ENCODE data around the gene PDE4A.
A peak's percentile ranks its signal among the peaks of the same experiment; 100 is the strongest.

PDE4A gene

DNA sequence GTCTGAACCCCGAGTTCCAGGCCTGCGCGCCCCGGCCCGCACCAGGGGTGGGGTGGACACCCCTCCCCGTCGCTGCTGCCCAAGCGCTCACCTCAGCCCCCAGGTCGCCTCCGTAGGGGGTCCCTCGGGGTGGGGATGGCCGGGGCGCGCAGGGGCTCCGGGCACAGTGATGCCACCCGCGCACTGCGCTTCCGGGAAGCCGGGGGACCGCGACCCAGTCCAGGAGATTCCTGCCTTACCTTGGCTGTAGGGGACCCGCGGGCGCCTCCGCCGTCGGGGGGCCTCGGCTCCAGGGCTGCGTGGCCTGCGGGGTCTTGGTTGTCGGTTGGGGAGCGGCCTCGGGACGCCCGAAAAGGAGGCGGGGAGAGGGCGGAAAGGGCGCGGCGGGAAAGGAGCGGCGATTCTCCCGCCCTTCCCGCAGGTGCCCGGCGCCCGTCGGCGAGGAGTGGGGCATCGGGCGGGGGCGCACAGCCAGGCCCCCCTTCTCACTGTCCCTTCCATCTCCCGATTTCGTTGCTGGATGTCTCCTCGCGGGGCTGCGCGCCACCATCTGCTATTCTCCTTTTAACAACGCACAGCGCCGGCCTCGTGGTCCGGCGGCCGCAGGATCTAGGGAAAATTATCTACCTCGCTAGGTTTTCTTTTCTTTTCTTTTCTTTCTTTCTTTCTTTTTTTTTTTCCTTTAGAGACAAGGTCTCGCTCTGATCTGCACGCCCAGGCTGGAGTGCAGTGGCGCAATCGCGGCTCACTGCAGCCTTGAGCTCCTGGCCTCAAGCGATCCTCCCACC, 82.9 kb downstream of the PDE4A start, which contains the start of gene KEAP1:
Gene KEAP1, minus strand, starts transcription at position 355 of the 788 bp plus-strand sequence. CDS start 3,323 bp downstream, outside the sequence.
- H3K4me3 ChIP-seq (ENCODE audit: low read depth, low read length), result peak within 1 kb of the TSS; percentile 87
- DNase-seq (ENCODE audit: low read depth), result peak; percentile 35
- TF ChIP-seq, protein P1, sequence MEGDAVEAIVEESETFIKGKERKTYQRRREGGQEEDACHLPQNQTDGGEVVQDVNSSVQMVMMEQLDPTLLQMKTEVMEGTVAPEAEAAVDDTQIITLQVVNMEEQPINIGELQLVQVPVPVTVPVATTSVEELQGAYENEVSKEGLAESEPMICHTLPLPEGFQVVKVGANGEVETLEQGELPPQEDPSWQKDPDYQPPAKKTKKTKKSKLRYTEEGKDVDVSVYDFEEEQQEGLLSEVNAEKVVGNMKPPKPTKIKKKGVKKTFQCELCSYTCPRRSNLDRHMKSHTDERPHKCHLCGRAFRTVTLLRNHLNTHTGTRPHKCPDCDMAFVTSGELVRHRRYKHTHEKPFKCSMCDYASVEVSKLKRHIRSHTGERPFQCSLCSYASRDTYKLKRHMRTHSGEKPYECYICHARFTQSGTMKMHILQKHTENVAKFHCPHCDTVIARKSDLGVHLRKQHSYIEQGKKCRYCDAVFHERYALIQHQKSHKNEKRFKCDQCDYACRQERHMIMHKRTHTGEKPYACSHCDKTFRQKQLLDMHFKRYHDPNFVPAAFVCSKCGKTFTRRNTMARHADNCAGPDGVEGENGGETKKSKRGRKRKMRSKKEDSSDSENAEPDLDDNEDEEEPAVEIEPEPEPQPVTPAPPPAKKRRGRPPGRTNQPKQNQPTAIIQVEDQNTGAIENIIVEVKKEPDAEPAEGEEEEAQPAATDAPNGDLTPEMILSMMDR (conservative IDR thresholded peaks at IDR 0.05; ENCODE audit: low read depth, low read length), result peak; percentile 6

GRCh38 chr19:10505583-10506229, 85.4 kb downstream of the PDE4A start:
- no peak overlapping the region for H3K4me3 ChIP-seq (ENCODE audit: low read depth, low read length)
- TF ChIP-seq, protein P1 (conservative IDR thresholded peaks at IDR 0.05; ENCODE audit: low read depth, low read length), result peak; percentile 85

DNA sequence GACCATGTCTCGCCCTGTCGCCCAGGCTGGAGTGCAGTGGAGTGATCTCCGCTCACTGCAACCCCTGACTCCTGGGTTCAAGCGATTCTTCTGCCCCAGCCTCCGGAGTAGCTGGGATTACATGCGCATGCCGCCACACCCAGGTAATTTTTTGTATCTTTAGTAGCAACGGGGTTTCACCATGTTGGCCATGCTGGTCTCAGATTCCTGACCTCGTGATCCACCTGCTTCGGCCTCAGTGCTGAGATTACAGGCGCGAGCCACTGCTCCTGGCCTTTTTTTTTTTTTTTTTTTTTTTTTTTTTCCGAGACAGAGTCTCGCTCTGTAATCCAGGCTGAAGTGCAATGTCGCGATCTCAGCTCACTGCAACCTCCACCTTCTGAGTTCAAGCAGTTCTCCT, 87.7 kb downstream of the PDE4A start:
- H3K4me3 ChIP-seq (ENCODE audit: low read depth, low read length), result no peak overlapping the region
- DNase-seq (ENCODE audit: low read depth), result no peak
- TF ChIP-seq, protein P1 (conservative IDR thresholded peaks at IDR 0.05; ENCODE audit: low read depth, low read length), result no peak

More at GRCh38 chr19:10505583-10506229, 85.4 kb downstream of the PDE4A start:
- DNase-seq (ENCODE audit: low read depth), result peak; percentile 75

GRCh38 chr19:10508707-10509106, 88.4 kb downstream of the PDE4A start:
- H3K4me3 ChIP-seq (ENCODE audit: low read depth, low read length), result no peak overlapping the region
- TF ChIP-seq, protein P1 (conservative IDR thresholded peaks at IDR 0.05; ENCODE audit: low read depth, low read length), result no peak
- no peak for DNase-seq (ENCODE audit: low read depth)

- TF ChIP-seq, protein P1 (conservative IDR thresholded peaks at IDR 0.05; ENCODE audit: low read depth, low read length), result peak; percentile 80
- peak; percentile 19 for DNase-seq (ENCODE audit: low read depth)
- H3K4me3 ChIP-seq (ENCODE audit: low read depth, low read length), result no peak overlapping the region
Measured at GRCh38 chr19:10510301-10510802, 90.0 kb downstream of the PDE4A start.

- no peak for DNase-seq (ENCODE audit: low read depth)
- H3K4me3 ChIP-seq (ENCODE audit: low read depth, low read length), result no peak overlapping the region
- TF ChIP-seq, protein P1 (conservative IDR thresholded peaks at IDR 0.05; ENCODE audit: low read depth, low read length), result no peak
Measured at GRCh38 chr19:10513223-10513622, 92.9 kb downstream of the PDE4A start.
